Omental fat pad (tissue), 4 donors: ENCODE data around the gene RAG1. TPM values are rescaled to one million over a fixed set of nuclear protein-coding genes. Genes with fewer than 3 reads are reported as not detected.
A peak's percentile ranks its signal among the peaks of the same experiment; 100 is the strongest.

Experiments
- ATAC-seq: fragments of 150-250 bp; one replicate; pipeline ENCODE4 v1.9.1; 2016; ENCODE audit warnings: mild to moderate bottlenecking, moderate library complexity; ENCODE audit not compliant: low FRiP score
- DNase-seq: peaks from one replicate; pipeline ENCODE4 v3.0.0-alpha.2; 2019; ENCODE audit warnings: low spot score
- CTCF ChIP-seq, 3 donors: fragments of 450-650 bp; IDR thresholded peaks; one replicate each; pipeline ENCODE4 v1.5.1; 2016 to 2017; ENCODE audit warnings: antibody characterized with exemption in 3 of 3, mild to moderate bottlenecking in 3 of 3, moderate library complexity in 2 of 3
- total RNA-seq, 4 donors: library from RNA; depleted of rRNA; stranded (reverse); fragments of >200 nt; gene quantifications; one replicate each; pipeline ENCODE4 v1.1.0, GENCODE V29; 2016

The RAG1 gene
- total RNA-seq, 4 donors from 2014 or later, result 0.24 to 1.9 (median 0.41) TPM

- no peak for TF ChIP-seq CTCF (IDR thresholded peaks at IDR 0.05)
- DNase-seq (no peak), ATAC-seq (no peak)
Observed at GRCh38 chr11:36588099-36588498, 20.3 kb downstream of the RAG1 start.

DNA sequence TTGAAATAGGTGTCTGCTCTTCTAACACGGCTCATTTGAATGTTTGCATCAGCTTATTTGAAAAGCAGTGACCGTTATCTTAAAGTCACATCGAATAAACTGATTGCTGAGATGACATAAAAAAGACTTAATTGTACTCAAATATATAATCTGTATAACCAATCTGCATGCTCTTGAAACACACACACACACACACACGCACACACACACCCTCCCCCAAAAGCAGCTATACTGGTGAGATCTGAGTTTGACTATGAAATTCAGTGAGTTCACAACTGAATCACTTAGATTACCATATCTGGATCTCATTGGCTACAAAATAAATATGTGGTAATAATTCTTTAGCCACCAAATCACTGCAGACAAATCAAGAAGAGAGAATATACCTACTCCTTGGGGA, 22.7 kb downstream of the RAG1 start:
- ATAC-seq (no peak), DNase-seq (no peak)

GRCh38 chr11:36591433-36591832, 23.6 kb downstream of the RAG1 start:
- ATAC-seq (no peak), DNase-seq (no peak)
- TF ChIP-seq CTCF (IDR thresholded peaks at IDR 0.05), result no peak

More for the DNA sequence above, 22.7 kb downstream of the RAG1 start:
- no peak for TF ChIP-seq CTCF (IDR thresholded peaks at IDR 0.05)

DNA sequence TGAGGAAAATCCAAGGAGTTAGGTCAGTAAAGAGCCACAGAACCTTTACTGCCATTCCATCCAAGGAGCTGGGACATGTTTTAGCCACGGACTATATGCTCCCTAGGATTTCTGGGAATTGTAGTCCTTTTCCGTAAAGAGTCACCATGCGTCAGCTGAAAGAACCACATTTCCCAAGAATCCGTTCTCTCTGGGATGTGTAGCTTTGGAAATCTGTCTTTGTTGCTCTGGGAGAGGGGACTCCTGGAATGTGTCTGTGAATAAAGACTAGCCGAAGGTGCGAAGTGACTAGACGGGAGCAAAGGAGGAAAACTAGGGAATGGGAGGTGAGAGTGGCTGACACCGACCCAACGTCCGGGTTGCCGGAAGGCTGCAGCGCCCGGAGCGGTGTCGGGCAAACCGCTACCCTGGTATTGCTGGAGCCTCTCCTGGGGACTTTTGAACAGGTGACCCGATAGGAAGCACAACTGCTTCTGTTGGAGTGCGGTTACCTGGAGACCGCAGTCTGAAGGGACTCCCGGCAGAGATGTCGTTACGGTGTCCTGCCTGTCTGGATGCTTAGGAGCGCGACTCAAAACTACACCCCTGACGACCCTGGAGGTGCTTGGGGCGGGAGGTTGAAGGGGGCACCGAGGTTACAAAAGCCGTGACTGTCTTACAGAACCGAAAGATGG, 26.6 kb downstream of the RAG1 start, which contains the start of gene IFTAP:
IFTAP (plus strand) TSS at position 187 of the 674 bp plus-strand sequence. CDS start 15,602 bp downstream, outside the sequence.
- ATAC-seq, result peak; percentile 97
- DNase-seq, result no peak
- TF ChIP-seq CTCF (IDR thresholded peaks at IDR 0.05), result no peak

DNA sequence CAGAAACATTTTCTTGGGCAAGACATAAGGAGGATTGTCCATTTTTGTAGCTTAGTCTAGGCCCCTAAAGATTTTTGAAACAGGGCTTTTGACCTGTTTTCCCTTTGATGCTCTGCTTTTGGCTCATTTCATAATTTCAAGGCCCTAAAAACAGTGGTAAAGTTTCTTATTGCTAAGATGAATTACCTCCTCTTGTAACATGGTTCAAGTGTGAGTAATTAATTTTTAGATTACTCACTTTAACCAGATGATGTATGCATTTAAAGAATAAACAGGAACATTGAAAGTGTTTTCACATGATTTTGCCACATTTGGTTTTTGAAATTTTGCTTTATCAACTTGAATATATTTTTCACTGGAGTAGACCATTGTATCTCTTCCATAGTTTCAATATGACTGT, 29.1 kb downstream of the RAG1 start:
- DNase-seq (no peak), ATAC-seq (no peak)
- no peak for TF ChIP-seq CTCF (IDR thresholded peaks at IDR 0.05)

DNA sequence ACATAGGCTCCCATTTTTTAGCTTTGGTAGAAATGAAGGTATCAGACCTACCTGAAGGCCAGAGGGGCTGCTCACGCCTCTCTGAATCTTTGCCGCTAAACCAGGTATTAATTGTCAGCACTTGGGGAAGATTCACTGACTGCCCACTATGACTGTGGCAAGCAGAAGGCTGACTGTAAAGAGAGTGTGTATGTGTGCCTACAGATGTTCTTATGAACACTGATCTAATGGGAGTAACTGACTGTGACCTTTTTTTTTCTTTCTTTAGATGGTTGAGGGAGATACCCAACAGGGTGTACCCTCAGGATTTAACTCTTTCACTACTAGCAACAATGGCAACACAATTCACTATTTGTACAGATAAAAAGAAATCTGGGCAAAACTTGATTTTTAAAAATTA, 30.2 kb downstream of the RAG1 start, which contains the start of gene RAG2:
RAG2 (minus strand) TSS at position 186 of the 400 bp plus-strand sequence. CDS start 4,068 bp downstream, outside the sequence.
- TF ChIP-seq CTCF (IDR thresholded peaks at IDR 0.05), result no peak
- DNase-seq (no peak), ATAC-seq (no peak)

GRCh38 chr11:36600180-36600579, 32.4 kb downstream of the RAG1 start:
- TF ChIP-seq CTCF (IDR thresholded peaks at IDR 0.05), result no peak
- ATAC-seq, result no peak
- no peak for DNase-seq
